Measurements from ENCODE around the gene OTUB2.

Gene OTUB2

GRCh38 chr14:93977790-93978581, 48.2 kb upstream of the OTUB2 start:
- peak overlapping the region; percentile 91 for H3K4me2 ChIP-seq (ENCODE audit: low read length)
- TF ChIP-seq EZH2phosphoT487 (IDR thresholded peaks at IDR 0.05; ENCODE audit: borderline replicate concordance, low read length) (no peak), CTCF (IDR thresholded peaks at IDR 0.05; ENCODE audit: low read depth, low read length, poor library complexity, severe bottlenecking) (no peak)
- no peaks in the 10 kb centered on the region for H3K9me3 ChIP-seq (ENCODE audit: control insufficient read depth, insufficient read depth, low read length)
- no peaks in the 10 kb centered on the region for H3K27me3 ChIP-seq (ENCODE audit: control insufficient read depth, low read length)
- peaks cover 64% of the 10 kb centered on the region for H3K4me1 ChIP-seq (ENCODE audit: control insufficient read depth, low read length)
- H3K27ac ChIP-seq (ENCODE audit: low read depth, low read length): peak overlapping the region; percentile 86
- H4K20me1 ChIP-seq (ENCODE audit: control insufficient read depth, insufficient read depth, low read depth, low read length): no peaks in the 10 kb centered on the region
- no peaks in the 10 kb centered on the region for H3K36me3 ChIP-seq (ENCODE audit: control insufficient read depth, low read length)
- H3K4me3 ChIP-seq (ENCODE audit: low read length): peak overlapping the region; percentile 72
- peaks cover 20% of the 10 kb centered on the region for H3F3A ChIP-seq (ENCODE audit: control insufficient read depth, insufficient read depth)
- no peaks in the 10 kb centered on the region for H3K9me2 ChIP-seq (replicated peaks; ENCODE audit: control insufficient read depth, low read length)
- no peaks in the 10 kb centered on the region for H3K79me2 ChIP-seq (ENCODE audit: control insufficient read depth, low read length)

GRCh38 chr14:93978735-93979134, 47.4 kb upstream of the OTUB2 start:
- peaks cover 56% of the 10 kb centered on the region for H3K4me1 ChIP-seq (ENCODE audit: control insufficient read depth, low read length)
- H3F3A ChIP-seq (ENCODE audit: control insufficient read depth, insufficient read depth): peaks cover 20% of the 10 kb centered on the region
- H4K20me1 ChIP-seq (ENCODE audit: control insufficient read depth, insufficient read depth, low read depth, low read length): no peaks in the 10 kb centered on the region
- H3K9me2 ChIP-seq (replicated peaks; ENCODE audit: control insufficient read depth, low read length): no peaks in the 10 kb centered on the region
- peak overlapping the region; percentile 91 for H3K4me2 ChIP-seq (ENCODE audit: low read length)
- peak overlapping the region; percentile 72; the same call in 1 of the 2 replicates for H3K4me3 ChIP-seq (ENCODE audit: low read length)
- no peaks in the 10 kb centered on the region for H3K9me3 ChIP-seq (ENCODE audit: control insufficient read depth, insufficient read depth, low read length)
- no peaks in the 10 kb centered on the region for H3K36me3 ChIP-seq (ENCODE audit: control insufficient read depth, low read length)
- TF ChIP-seq EZH2phosphoT487 (IDR thresholded peaks at IDR 0.05; ENCODE audit: borderline replicate concordance, low read length) (no peak), CTCF (IDR thresholded peaks at IDR 0.05; ENCODE audit: low read depth, low read length, poor library complexity, severe bottlenecking) (no peak)
- peak overlapping the region; percentile 86 for H3K27ac ChIP-seq (ENCODE audit: low read depth, low read length)
- H3K27me3 ChIP-seq (ENCODE audit: control insufficient read depth, low read length): no peaks in the 10 kb centered on the region
- H3K79me2 ChIP-seq (ENCODE audit: control insufficient read depth, low read length): no peaks in the 10 kb centered on the region

GRCh38 chr14:93980456-93981201, 45.5 kb upstream of the OTUB2 start:
- peaks cover 20% of the 10 kb centered on the region for H3F3A ChIP-seq (ENCODE audit: control insufficient read depth, insufficient read depth)
- no peaks in the 10 kb centered on the region for H3K27me3 ChIP-seq (ENCODE audit: control insufficient read depth, low read length)
- no peaks in the 10 kb centered on the region for H4K20me1 ChIP-seq (ENCODE audit: control insufficient read depth, insufficient read depth, low read depth, low read length)
- H3K9me3 ChIP-seq (ENCODE audit: control insufficient read depth, insufficient read depth, low read length): no peaks in the 10 kb centered on the region
- H3K36me3 ChIP-seq (ENCODE audit: control insufficient read depth, low read length): no peaks in the 10 kb centered on the region
- no peak overlapping the region for H3K4me2 ChIP-seq (ENCODE audit: low read length)
- H3K27ac ChIP-seq (ENCODE audit: low read depth, low read length): no peak overlapping the region
- no peaks in the 10 kb centered on the region for H3K79me2 ChIP-seq (ENCODE audit: control insufficient read depth, low read length)
- TF ChIP-seq CTCF (IDR thresholded peaks at IDR 0.05; ENCODE audit: low read depth, low read length, poor library complexity, severe bottlenecking): no peak
- TF ChIP-seq EZH2phosphoT487 (IDR thresholded peaks at IDR 0.05; ENCODE audit: borderline replicate concordance, low read length): no peak
- no peaks in the 10 kb centered on the region for H3K9me2 ChIP-seq (replicated peaks; ENCODE audit: control insufficient read depth, low read length)
- H3K4me3 ChIP-seq (ENCODE audit: low read length): no peak overlapping the region
- peaks cover 42% of the 10 kb centered on the region for H3K4me1 ChIP-seq (ENCODE audit: control insufficient read depth, low read length)
